HEK293 (cell line): ENCODE measurements around the gene UGT1A8.

ENCODE experiments used
- CTCF ChIA-PET: fragments of 350-600 bp; formaldehyde crosslinking; extraction: SDS; loops from one replicate; lab custom pipeline; 2021; ENCODE audit warnings: antibody characterized with exemption; lab: Yijun Ruan, JAX
- POLR2A ChIA-PET: fragments of 300-600 bp; formaldehyde crosslinking; extraction: SDS; loops from one replicate; lab custom pipeline; 2020; ENCODE audit warnings: antibody characterized with exemption, inconsistent platforms; lab: Yijun Ruan, JAX
- H3K27ac ChIP-seq: fragments of 200-500 bp; sonication (Bioruptor generic); 2 replicates; pipeline ENCODE4 v1.5.1; 2014; ENCODE audit warnings: low read depth, low read length, control low read depth, inconsistent platforms; ENCODE audit errors: extremely low read depth
- H3K36me3 ChIP-seq, 2 experiments: fragments of 200-500 bp in 1 of 2; sonication (Bioruptor generic) in 1 of 2; 1 replicate in 1 of 2; 2 replicates in 1 of 2; pipeline ENCODE4 v1.5.1; 2014 to 2017; ENCODE audit warnings: inconsistent platforms in 2 of 2, low read length in 2 of 2; ENCODE audit not compliant: control insufficient read depth in 2 of 2, insufficient read depth in 1 of 2
- H3K4me1 ChIP-seq: fragments of 200-500 bp; sonication (Bioruptor generic); 2 replicates; pipeline ENCODE4 v1.5.1; 2014; ENCODE audit warnings: mild to moderate bottlenecking, low read length, inconsistent platforms; ENCODE audit not compliant: control insufficient read depth, insufficient read depth
- H3K4me3 ChIP-seq: 2 replicates; pipeline ENCODE4 v1.5.1; 2011; ENCODE audit warnings: low read depth, mild to moderate bottlenecking, control low read depth, low read length, moderate library complexity
- H3K9me3 ChIP-seq: fragments of 200-500 bp; sonication (Bioruptor generic); 2 replicates; pipeline ENCODE4 v1.5.1; 2014; ENCODE audit warnings: low read depth, low read length, inconsistent platforms; ENCODE audit not compliant: control insufficient read depth, insufficient read depth
- AEBP2 ChIP-seq: fragments of 450-650 bp; formaldehyde crosslinking; IDR thresholded peaks from 2 replicates; pipeline ENCODE4 v1.5.1; 2016; ENCODE audit warnings: missing biosample characterization, missing genetic modification characterization, borderline replicate concordance
- KLF10 ChIP-seq: fragments of 450-650 bp; IDR thresholded peaks from 2 replicates; pipeline ENCODE4 v1.5.1; 2018; ENCODE audit warnings: missing biosample characterization, mild to moderate bottlenecking, missing genetic modification characterization
- KLF7 ChIP-seq: fragments of 450-650 bp; formaldehyde crosslinking; IDR thresholded peaks from 2 replicates; pipeline ENCODE4 v1.5.1; 2016; ENCODE audit warnings: missing biosample characterization, missing genetic modification characterization, borderline replicate concordance
- KLF9 ChIP-seq: fragments of 450-650 bp; formaldehyde crosslinking; IDR thresholded peaks from 2 replicates; pipeline ENCODE4 v1.5.1; 2016; ENCODE audit warnings: missing biosample characterization, missing genetic modification characterization, low read depth
- REPIN1 ChIP-seq: fragments of 450-650 bp; formaldehyde crosslinking; IDR thresholded peaks from 2 replicates; pipeline ENCODE4 v1.5.1; 2017; ENCODE audit warnings: missing biosample characterization, missing genetic modification characterization, low read depth
- SCRT2 ChIP-seq: fragments of 450-650 bp; formaldehyde crosslinking; IDR thresholded peaks from 2 replicates; pipeline ENCODE4 v1.5.1; 2016; ENCODE audit warnings: missing biosample characterization, missing genetic modification characterization
- ZFHX2 ChIP-seq: fragments of 450-650 bp; formaldehyde crosslinking; conservative IDR thresholded peaks from 2 replicates; pipeline ENCODE4 v1.5.1; 2016; ENCODE audit warnings: missing biosample characterization, missing genetic modification characterization
- ZNF138 ChIP-seq: fragments of 450-650 bp; formaldehyde crosslinking; IDR thresholded peaks from 2 replicates; pipeline ENCODE4 v1.5.1; 2016; ENCODE audit warnings: missing biosample characterization, missing genetic modification characterization, borderline replicate concordance
- ZNF157 ChIP-seq: fragments of 450-650 bp; formaldehyde crosslinking; IDR thresholded peaks from 2 replicates; pipeline ENCODE4 v1.5.1; 2016; ENCODE audit warnings: missing biosample characterization, missing genetic modification characterization
- ZNF19 ChIP-seq: fragments of 450-650 bp; formaldehyde crosslinking; IDR thresholded peaks from 2 replicates; pipeline ENCODE4; 2016; ENCODE audit warnings: missing biosample characterization, missing genetic modification characterization, low read depth
- ZNF26 ChIP-seq: fragments of 450-650 bp; formaldehyde crosslinking; IDR thresholded peaks from 2 replicates; pipeline ENCODE4 v1.5.1; 2016; ENCODE audit warnings: missing biosample characterization, missing genetic modification characterization
- ZNF280C ChIP-seq: fragments of 450-650 bp; formaldehyde crosslinking; IDR thresholded peaks from 2 replicates; pipeline ENCODE4 v1.5.1; 2016; ENCODE audit warnings: missing biosample characterization, missing genetic modification characterization
- ZNF292 ChIP-seq: fragments of 450-650 bp; formaldehyde crosslinking; IDR thresholded peaks from 2 replicates; pipeline ENCODE4 v1.5.1; 2016; ENCODE audit warnings: low read depth, missing biosample characterization, missing genetic modification characterization, borderline replicate concordance
- ZNF350 ChIP-seq: fragments of 450-650 bp; formaldehyde crosslinking; IDR thresholded peaks from 2 replicates; pipeline ENCODE4 v1.5.0; 2017; ENCODE audit warnings: missing biosample characterization, mild to moderate bottlenecking, missing genetic modification characterization
- ZNF366 ChIP-seq: fragments of 450-650 bp; formaldehyde crosslinking; conservative IDR thresholded peaks from 2 replicates; pipeline ENCODE4 v1.5.1; 2016; ENCODE audit warnings: missing biosample characterization, missing genetic modification characterization
- ZNF394 ChIP-seq: fragments of 450-650 bp; formaldehyde crosslinking; IDR thresholded peaks from 2 replicates; pipeline ENCODE4 v1.5.1; 2016; ENCODE audit warnings: missing biosample characterization, missing genetic modification characterization, mild to moderate bottlenecking, moderate library complexity, borderline replicate concordance
- ZNF449 ChIP-seq: fragments of 450-650 bp; formaldehyde crosslinking; IDR thresholded peaks from 2 replicates; pipeline ENCODE4 v1.5.1; 2017; ENCODE audit warnings: missing biosample characterization, mild to moderate bottlenecking, missing genetic modification characterization, moderate library complexity
- ZNF48 ChIP-seq: fragments of 450-650 bp; formaldehyde crosslinking; IDR thresholded peaks from 2 replicates; pipeline ENCODE4 v1.5.1; 2016; ENCODE audit warnings: missing biosample characterization, missing genetic modification characterization
- ZNF521 ChIP-seq: fragments of 450-650 bp; formaldehyde crosslinking; IDR thresholded peaks from 2 replicates; pipeline ENCODE4 v1.5.1; 2017; ENCODE audit warnings: missing biosample characterization, mild to moderate bottlenecking, missing genetic modification characterization
- ZNF596 ChIP-seq: fragments of 450-650 bp; IDR thresholded peaks from 2 replicates; pipeline ENCODE4 v1.5.0; 2018; ENCODE audit warnings: missing biosample characterization, mild to moderate bottlenecking, missing genetic modification characterization, moderate library complexity
- ZNF623 ChIP-seq: fragments of 450-650 bp; formaldehyde crosslinking; IDR thresholded peaks from 2 replicates; pipeline ENCODE4 v1.5.1; 2016; ENCODE audit warnings: missing biosample characterization, missing genetic modification characterization
- ZNF639 ChIP-seq: fragments of 450-650 bp; formaldehyde crosslinking; IDR thresholded peaks from 2 replicates; pipeline ENCODE4 v1.5.1; 2016; ENCODE audit warnings: missing biosample characterization, missing genetic modification characterization
- ZNF677 ChIP-seq: fragments of 450-650 bp; IDR thresholded peaks from 2 replicates; pipeline ENCODE4 v1.5.0; 2018; ENCODE audit warnings: missing biosample characterization, mild to moderate bottlenecking, missing genetic modification characterization, moderate library complexity
- ZXDB ChIP-seq: fragments of 450-650 bp; formaldehyde crosslinking; IDR thresholded peaks from 2 replicates; pipeline ENCODE4 v1.5.1; 2016; ENCODE audit warnings: missing biosample characterization, missing genetic modification characterization

UGT1A8 gene

GRCh38 chr2:233814056-233814835 lies 196.8 kb downstream of the UGT1A8 start:
- no peak overlapping the region for H3K4me3 ChIP-seq
- H3K4me1 ChIP-seq: peaks cover 5% of the 10 kb centered on the region; the same call in 1 of the 2 replicates
- CTCF ChIA-PET: no interaction called here
- H3K9me3 ChIP-seq: no peaks in the 10 kb centered on the region
- no peaks in the 10 kb centered on the region for H3K36me3 ChIP-seq
- POLR2A ChIA-PET: no interaction called here
- TF ChIP-seq ZNF639 (tag by site-specific recombination) (no peak), ZNF138 (tag by site-specific recombination) (no peak), ZNF677 (no peak), ZNF280C (tag by site-specific recombination) (no peak), ZFHX2 (tag by site-specific recombination) (no peak), ZNF350 (no peak)
- H3K27ac ChIP-seq: no peak overlapping the region

- Histone ChIP-seq H3K36me3 (no peaks in the 10 kb centered on the region), H3K4me1 (peaks cover 5% of the 10 kb centered on the region; the same call in 1 of the 2 replicates), H3K9me3 (no peaks in the 10 kb centered on the region), H3K4me3 (no peak overlapping the region), H3K27ac (no peak overlapping the region)
- ChIA-PET CTCF (no interaction called here), POLR2A (no interaction called here)
- TF ChIP-seq ZNF157 (tag by site-specific recombination): no peak
- TF ChIP-seq ZNF521 (tag by site-specific recombination): no peak
- TF ChIP-seq ZNF366 (tag by site-specific recombination): no peak
- no peak for TF ChIP-seq KLF7 (tag by site-specific recombination)
- no peak for TF ChIP-seq ZNF449 (tag by site-specific recombination)
- no peak for TF ChIP-seq ZNF623 (tag by site-specific recombination)
- TF ChIP-seq REPIN1: no peak
- no peak for TF ChIP-seq ZNF19
- no peak for TF ChIP-seq ZNF292
- no peak for TF ChIP-seq ZNF26 (tag by site-specific recombination)
- no peak for TF ChIP-seq KLF9 (tag by site-specific recombination)
- no peak for TF ChIP-seq ZNF596 (tag by site-specific recombination)
- TF ChIP-seq ZNF394 (tag by site-specific recombination): no peak
- no peak for TF ChIP-seq SCRT2 (tag by site-specific recombination)
- TF ChIP-seq ZNF48 (tag by site-specific recombination): no peak
- no peak for TF ChIP-seq AEBP2
- TF ChIP-seq KLF10 (tag by site-specific recombination): no peak
- TF ChIP-seq ZXDB: no peak
Measured at GRCh38 chr2:233815861-233816260, 198.4 kb downstream of the UGT1A8 start.
